T-helper 1 cell (primary cell): Measurements from ENCODE around the gene ARMC7.
A peak's percentile ranks its signal among the peaks of the same experiment; 100 is the strongest.
"Not testable (repeated sequence)": the region's sequence is repeated elsewhere in the genome, so short reads cannot be mapped to it uniquely, and the experiment has no call there.

Experiments used
- DNase-seq, 5 donors: peaks; one replicate each; pipeline ENCODE4 v3.0.0-alpha.2; 2012 to 2020

Gene ARMC7

DNA sequence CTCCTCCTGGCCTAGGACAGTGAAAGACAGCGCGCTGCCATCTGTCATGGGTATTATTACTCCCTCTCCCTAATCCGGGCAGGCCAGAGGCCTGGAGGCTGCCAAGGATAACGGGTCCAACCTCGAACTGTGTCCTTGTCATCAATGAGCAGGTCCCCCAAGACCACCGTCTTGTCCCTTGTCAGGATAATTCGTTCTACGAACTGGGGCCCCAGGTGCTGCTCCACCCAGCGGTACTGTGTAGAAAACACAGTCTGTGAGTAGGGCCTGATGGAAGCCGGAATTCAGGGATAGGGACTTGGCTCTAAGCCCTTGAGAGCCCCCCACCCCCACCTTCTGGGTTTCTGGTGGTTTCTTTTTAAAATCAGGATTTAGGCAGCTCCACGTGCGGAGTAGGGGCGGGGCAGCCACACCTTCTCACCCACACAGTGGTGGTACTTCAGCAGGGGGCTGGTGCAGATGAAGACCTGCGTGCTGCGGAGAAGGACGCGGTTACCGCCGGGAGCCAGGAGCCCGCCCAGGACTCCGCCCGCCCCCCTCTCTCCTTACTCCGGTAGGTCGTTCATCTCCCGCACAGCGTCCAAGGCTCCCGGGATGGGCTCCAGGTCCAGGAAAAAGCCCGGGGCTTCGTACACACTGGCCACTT is 21.0 kb downstream of the ARMC7 start:
- DNase-seq: peak in 4 of 5 donors; percentile 20 to 57 (median 31)

DNA sequence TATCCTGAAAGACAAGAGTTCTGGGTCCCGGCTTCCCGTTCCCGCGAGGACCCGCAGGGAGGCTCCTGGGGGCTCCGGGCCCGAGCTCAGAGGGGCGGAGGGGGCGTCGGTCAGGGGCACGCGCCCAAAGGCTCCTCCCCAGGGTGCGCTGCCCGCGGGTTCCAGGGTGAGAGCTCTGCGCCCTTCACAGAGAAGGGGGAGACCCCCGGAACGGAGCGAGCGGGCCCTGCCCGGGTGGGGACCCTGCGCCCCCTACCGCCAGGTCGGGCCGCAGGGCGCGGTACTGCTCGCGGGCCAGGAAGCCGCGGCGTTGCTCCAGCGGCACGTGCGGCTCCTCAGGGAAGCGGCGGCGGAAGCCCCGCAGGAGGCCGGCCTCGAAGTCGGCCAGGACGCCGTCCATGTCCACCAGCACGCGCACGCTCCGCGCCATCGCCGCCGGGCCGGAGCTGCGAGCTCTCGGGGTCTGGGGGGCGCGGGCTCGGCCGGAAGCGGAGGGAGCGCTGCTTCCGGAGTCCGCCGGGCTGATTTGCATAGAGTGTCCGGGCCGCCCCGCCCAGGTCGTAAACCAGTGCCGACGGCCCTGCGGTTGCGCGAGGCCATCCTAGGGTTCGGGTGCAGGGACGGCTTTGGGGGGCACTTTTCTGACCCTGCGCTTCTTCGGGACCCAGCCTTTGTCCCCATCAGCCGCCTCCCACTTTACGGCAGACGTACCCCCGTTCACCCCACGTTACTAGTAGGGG is 21.7 kb downstream of the ARMC7 start, which contains the start of gene NT5C:
NT5C (minus strand) TSS at position 465 of the 740 bp plus-strand sequence; CDS start at position 430, 35 bp downstream.
- DNase-seq: peak; percentile 33 to 73 (median 38)

DNA sequence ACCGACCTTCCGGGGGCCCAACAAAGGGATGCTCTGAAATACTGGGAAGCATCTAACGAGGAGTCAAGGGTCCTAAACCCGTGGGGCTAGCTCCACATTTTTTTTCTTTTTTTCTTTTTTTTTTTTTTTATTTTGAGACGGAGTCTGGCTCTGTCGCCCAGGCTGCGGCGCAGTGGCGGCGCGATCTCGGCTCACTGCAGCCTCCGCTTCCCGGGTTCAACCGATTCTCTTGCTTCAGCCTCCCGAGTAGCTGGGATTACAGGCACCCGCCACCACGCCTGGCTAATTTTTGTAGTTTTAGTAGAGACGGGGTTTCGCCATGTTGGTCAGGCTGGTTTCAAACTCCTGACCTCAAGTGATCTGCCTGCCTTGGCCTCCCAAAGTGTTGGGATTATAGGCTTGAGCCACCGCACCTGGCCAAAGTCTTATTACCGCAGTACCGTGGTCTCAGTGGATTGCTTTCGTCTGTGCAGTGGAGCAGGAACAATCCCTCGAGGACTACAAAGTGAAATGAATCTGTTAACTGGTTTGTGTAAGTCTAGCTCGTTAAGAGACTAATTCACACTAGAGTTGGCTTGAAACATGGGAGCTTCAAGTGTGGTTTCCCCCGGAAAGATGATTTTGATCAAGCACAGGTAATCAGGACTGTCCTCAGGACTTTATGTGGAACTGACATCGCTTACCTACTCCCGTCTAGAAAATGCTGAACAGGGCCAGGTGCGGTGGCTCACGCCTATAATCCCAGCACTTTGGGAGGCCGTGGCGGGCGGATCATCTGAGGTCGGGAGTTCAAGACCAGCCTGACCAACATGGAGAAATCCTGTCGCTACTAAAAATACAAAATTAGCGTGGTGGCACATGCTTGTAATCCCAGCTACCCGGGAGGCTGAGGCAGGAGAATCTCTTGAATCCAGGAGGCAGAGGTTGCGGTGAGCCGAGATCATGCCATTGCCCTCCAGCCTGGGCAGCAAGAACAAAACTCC is 22.5 kb downstream of the ARMC7 start:
- not testable (repeated sequence) for DNase-seq

- no peak for DNase-seq
Measured at GRCh38 chr17:75133001-75133400, 23.2 kb downstream of the ARMC7 start.

GRCh38 chr17:75133607-75134347 is 24.0 kb downstream of the ARMC7 start:
- DNase-seq: not testable (repeated sequence)

GRCh38 chr17:75135452-75135851 is 25.7 kb downstream of the ARMC7 start:
- no peak for DNase-seq

DNA sequence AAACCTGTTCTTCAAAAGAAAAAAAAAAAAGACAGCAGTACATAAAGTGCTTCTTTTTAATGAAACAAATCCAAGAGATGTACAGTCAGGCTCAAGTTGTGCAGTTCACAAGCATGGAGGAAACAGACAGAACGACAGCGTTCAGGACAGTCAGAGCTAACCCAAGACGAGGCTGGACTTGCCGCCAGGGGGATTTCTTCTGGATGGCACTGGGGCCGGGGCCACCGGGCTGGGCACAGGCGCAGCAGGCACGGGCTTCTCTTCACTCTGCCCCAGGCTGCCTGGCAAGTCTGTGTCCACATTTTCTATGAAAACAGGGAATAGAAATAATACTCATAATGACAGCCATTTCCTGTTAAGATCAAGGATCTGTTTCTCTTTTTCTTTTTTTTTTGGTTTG is 26.2 kb downstream of the ARMC7 start:
- no peak for DNase-seq

- DNase-seq: not testable (repeated sequence)
Measured at GRCh38 chr17:75137762-75138161, 28.0 kb downstream of the ARMC7 start.

DNA sequence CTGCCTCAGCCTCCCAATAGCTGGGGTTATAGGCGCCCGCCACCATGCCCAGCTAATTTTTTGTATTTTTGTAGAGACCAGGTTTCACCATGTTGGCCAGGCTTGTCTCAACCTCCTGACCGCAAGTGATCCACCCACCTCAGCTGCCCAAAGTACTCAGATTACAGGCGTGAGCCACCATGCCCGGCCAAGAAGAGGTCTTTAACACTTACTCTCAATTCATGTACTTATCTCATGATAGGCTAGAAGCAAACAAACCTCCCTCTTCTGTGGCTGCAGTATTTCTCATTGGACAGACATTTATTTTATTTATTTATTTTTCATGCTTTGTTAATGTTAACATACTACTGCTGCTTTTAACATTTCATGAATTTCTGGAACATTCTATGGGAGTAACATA is 28.8 kb downstream of the ARMC7 start:
- DNase-seq: no peak

GRCh38 chr17:75142236-75142971 is 32.6 kb downstream of the ARMC7 start:
- DNase-seq: no peak

GRCh38 chr17:75144816-75145512 is 35.2 kb downstream of the ARMC7 start:
- DNase-seq: no peak

DNA sequence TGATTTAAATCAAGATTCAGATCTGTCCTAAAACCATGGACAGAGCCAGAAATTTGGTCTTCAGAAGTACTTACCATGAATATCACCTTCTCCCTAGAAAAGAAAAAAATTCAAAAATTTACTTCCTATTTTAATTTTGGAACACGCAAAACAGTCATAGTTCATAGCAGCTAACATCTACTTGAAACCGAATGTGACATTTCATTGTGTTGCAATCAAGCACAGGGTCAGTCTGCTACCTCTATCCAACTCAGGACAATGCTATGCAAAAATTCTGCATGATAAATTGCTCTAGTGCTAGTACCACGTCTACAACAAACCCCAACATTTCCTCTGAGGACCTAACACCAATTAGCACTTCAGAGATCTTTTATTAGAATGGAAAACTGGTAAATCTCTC is 36.8 kb downstream of the ARMC7 start:
- no peak for DNase-seq

DNA sequence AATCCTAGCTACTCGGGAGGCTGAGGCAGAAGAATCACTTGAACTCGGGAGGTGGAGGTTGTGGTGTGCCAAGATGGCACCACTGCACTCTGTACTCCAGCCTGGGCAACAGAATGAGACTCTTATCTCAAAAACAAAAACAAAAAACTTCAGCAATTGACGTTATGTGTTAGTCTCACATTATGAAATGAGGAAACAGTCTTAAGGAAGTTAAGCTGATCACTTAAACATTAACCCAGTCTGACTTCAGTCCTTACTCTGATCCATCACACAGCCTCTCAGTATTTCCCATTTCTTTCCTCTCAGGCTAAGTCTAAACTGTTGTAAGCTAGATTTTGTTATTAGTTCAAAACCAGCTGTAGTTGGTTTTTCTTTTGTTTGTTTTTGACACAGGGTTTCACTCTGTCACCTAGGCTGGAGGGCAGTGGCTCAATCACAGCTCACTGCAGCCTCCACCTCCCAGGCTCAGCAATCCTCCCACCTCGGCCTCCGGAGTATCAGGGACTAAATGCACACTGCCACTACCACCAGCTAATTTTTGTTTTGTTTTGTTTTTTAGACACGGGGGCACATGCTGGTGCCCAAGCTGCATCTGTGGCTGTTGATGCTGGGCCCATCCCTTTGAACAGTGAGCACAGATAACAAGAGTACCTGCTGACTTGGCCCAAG is 38.2 kb downstream of the ARMC7 start:
- no peak for DNase-seq

GRCh38 chr17:75151930-75152329 is 42.2 kb downstream of the ARMC7 start:
- DNase-seq: no peak

GRCh38 chr17:75152523-75152921 is 42.8 kb downstream of the ARMC7 start:
- no peak for DNase-seq

DNA sequence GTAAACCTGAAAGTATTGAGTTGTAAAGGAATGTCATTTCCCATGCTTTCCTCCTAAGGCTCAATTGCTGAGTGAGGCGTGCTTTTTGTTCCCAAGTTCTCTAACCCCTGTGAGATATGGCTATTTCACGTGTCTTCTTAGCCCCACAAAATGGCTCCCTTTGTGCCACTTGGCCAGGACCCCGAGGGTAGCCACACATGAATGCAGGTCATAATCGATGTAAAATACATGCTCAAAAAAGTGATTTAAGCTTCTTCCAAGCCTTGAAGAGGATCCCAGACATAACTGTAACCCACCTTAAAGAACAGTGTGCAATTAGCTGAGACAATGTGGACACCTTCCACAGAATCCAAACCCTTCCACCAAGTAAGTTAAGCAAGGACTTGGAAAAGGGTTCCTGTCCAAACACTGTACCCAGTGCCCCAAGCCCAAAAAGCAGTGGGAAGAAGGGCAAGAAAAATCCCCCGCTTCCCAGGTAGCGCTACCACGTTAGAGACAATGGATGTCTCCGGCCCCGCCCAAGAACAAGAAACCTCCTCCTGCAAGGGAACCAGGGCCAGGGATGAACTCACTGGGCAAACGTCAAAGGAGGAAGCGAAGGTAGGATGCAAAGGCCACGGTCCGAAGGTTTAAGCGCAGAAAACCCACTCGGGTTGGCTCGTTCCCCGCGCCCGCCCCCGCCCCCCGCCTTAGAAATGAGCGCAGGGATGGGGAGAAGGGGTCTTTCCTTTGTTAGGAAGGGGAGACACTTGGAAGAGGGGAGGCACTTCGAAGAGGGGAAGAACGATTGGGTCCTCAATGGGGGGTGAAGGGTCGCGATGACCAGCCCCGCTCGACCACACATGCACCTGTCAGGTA is 43.4 kb downstream of the ARMC7 start:
- DNase-seq: peak in 1 of 5 donors; percentile 24

- peak in 1 of 5 donors; percentile 38 for DNase-seq
Measured at GRCh38 chr17:75153780-75154194, 44.0 kb downstream of the ARMC7 start.

GRCh38 chr17:75154195-75155106 is 44.7 kb downstream of the ARMC7 start, which contains the start of gene JPT1:
TSS of gene JPT1 (minus strand) at chr17:75154512. CDS start at chr17:75154397, 115 bp downstream.
- DNase-seq: peak; percentile 95 to 99 (median 98)
